Vagina (tissue), 2 donors: ENCODE data around the gene ZNF808. TPM values are rescaled to one million over a fixed set of nuclear protein-coding genes. Genes with fewer than 3 reads are reported as not detected.

Experiments used
- DNase-seq, 2 donors: peaks; one replicate each; pipeline ENCODE4 v3.0.0-alpha.2; 2017; ENCODE audit errors: extremely low spot score in 2 of 2
- H3K27ac ChIP-seq: fragments of 200-600 bp; sonication (generic); one replicate; pipeline ENCODE4 v1.5.1; 2019
- H3K27me3 ChIP-seq: fragments of 200-600 bp; sonication (generic); one replicate; pipeline ENCODE4 v1.5.1; 2019
- H3K36me3 ChIP-seq, 2 donors: fragments of 200-600 bp; sonication (generic); one replicate each; pipeline ENCODE4 v1.5.1; 2017 to 2019
- H3K4me1 ChIP-seq: fragments of 200-600 bp; sonication (generic); one replicate; pipeline ENCODE4 v1.5.1; 2019
- H3K4me3 ChIP-seq, 2 donors: fragments of 200-600 bp; sonication (generic); 1 replicate in 1 of 2; 2 replicates in 1 of 2; pipeline ENCODE4 v1.5.1; 2016 to 2019
- H3K9me3 ChIP-seq: fragments of 200-600 bp; sonication (generic); one replicate; pipeline ENCODE4 v1.5.1; 2019
- CTCF ChIP-seq, 3 experiments: fragments of 450-650 bp in 2 of 3; fragments of 200-600 bp in 1 of 3; sonication (generic) in 1 of 3; IDR thresholded peaks; one replicate each; pipeline ENCODE4 v1.5.1; 2017 to 2019; ENCODE audit warnings: antibody characterized with exemption in 3 of 3, mild to moderate bottlenecking in 2 of 3, moderate library complexity in 2 of 3
- POLR2A ChIP-seq, 2 donors: fragments of 450-650 bp; IDR thresholded peaks; one replicate each; pipeline ENCODE4 v1.6.1; 2017; ENCODE audit warnings: antibody characterized with exemption in 2 of 2, mild to moderate bottlenecking in 2 of 2, moderate library complexity in 2 of 2
- POLR2AphosphoS5 ChIP-seq, 2 donors: sonication (generic); formaldehyde crosslinking; IDR thresholded peaks; one replicate each; pipeline ENCODE4 v1.9.0; 2017; ENCODE audit warnings: antibody characterized with exemption in 2 of 2, mild to moderate bottlenecking in 2 of 2, low read depth in 1 of 2; ENCODE audit not compliant: insufficient read depth in 1 of 2
- intact Hi-C: fragments of 100-400 bp; cut with DNase I; formaldehyde crosslinking; loops from one replicate; pipeline ENCODE4 v1.15.1; 2023
- total RNA-seq: library from RNA; depleted of rRNA; stranded (reverse); fragments of >200 nt; gene quantifications from one replicate; pipeline ENCODE4 v1.2.3, GENCODE V29; 2016

The ZNF808 gene
- total RNA-seq, 1 donor from 2014 or later = 14.7 TPM

GRCh38 chr19:52520013-52520412, 7.5 kb upstream of the ZNF808 start:
- H3K9me3 ChIP-seq = no peaks in the 10 kb centered on the region
- H3K4me3 ChIP-seq = no peak overlapping the region
- DNase-seq = no peak
- H3K27ac ChIP-seq = no peak overlapping the region
- H3K4me1 ChIP-seq = no peaks in the 10 kb centered on the region
- no peak for TF ChIP-seq POLR2AphosphoS5 (IDR thresholded peaks at IDR 0.05; ENCODE audit: insufficient read depth in 1 of 2, low read depth in 1 of 2)
- no peak for TF ChIP-seq POLR2A (IDR thresholded peaks at IDR 0.05)
- no peak for TF ChIP-seq CTCF (IDR thresholded peaks at IDR 0.05)
- H3K27me3 ChIP-seq = no peaks in the 10 kb centered on the region
- intact Hi-C loops = no loop called here
- H3K36me3 ChIP-seq = no peaks in the 10 kb centered on the region

- Histone ChIP-seq H3K27ac (no peak overlapping the region), H3K4me3 (no peak overlapping the region), H3K36me3 (no peaks in the 10 kb centered on the region), H3K4me1 (no peaks in the 10 kb centered on the region), H3K9me3 (no peaks in the 10 kb centered on the region), H3K27me3 (no peaks in the 10 kb centered on the region)
- no peak for TF ChIP-seq POLR2AphosphoS5 (IDR thresholded peaks at IDR 0.05; ENCODE audit: insufficient read depth in 1 of 2, low read depth in 1 of 2)
- no peak for TF ChIP-seq POLR2A (IDR thresholded peaks at IDR 0.05)
- TF ChIP-seq CTCF (IDR thresholded peaks at IDR 0.05) = no peak
- intact Hi-C loops = no loop called here
- no peak for DNase-seq
These were observed 4.9 kb upstream of the ZNF808 start for GRCh38 chr19:52522551-52522950.

- H3K36me3 ChIP-seq = no peaks in the 10 kb centered on the region
- H3K4me1 ChIP-seq = peaks cover 11% of the 10 kb centered on the region
- no peak for TF ChIP-seq POLR2A (IDR thresholded peaks at IDR 0.05)
- no peak for TF ChIP-seq POLR2AphosphoS5 (IDR thresholded peaks at IDR 0.05; ENCODE audit: insufficient read depth in 1 of 2, low read depth in 1 of 2)
- TF ChIP-seq CTCF (IDR thresholded peaks at IDR 0.05) = no peak
- no peaks in the 10 kb centered on the region for H3K27me3 ChIP-seq
- H3K9me3 ChIP-seq = no peaks in the 10 kb centered on the region
- intact Hi-C loops = no loop called here
- DNase-seq = no peak
- H3K27ac ChIP-seq = no peak overlapping the region
- H3K4me3 ChIP-seq = no peak overlapping the region
These were observed 3.4 kb upstream of the ZNF808 start for GRCh38 chr19:52524086-52524485.

- Histone ChIP-seq H3K4me3 (peak overlapping the region; percentile 66 to 84), H3K27me3 (no peaks in the 10 kb centered on the region), H3K36me3 (no peaks in the 10 kb centered on the region), H3K9me3 (no peaks in the 10 kb centered on the region), H3K4me1 (peaks cover 13% of the 10 kb centered on the region), H3K27ac (peak overlapping the region; percentile 78)
- no peak for DNase-seq
- intact Hi-C loops = no loop called here
- TF ChIP-seq POLR2A (IDR thresholded peaks at IDR 0.05) (no peak), CTCF (IDR thresholded peaks at IDR 0.05) (no peak), POLR2AphosphoS5 (IDR thresholded peaks at IDR 0.05; ENCODE audit: insufficient read depth in 1 of 2, low read depth in 1 of 2) (no peak)
These were observed 486 bp downstream of the ZNF808 start for GRCh38 chr19:52527956-52528351.

GRCh38 chr19:52532480-52532879, 5.0 kb downstream of the ZNF808 start:
- Histone ChIP-seq H3K36me3 (no peaks in the 10 kb centered on the region), H3K27me3 (no peaks in the 10 kb centered on the region), H3K4me1 (peaks cover 17% of the 10 kb centered on the region), H3K27ac (no peak overlapping the region), H3K4me3 (no peak overlapping the region), H3K9me3 (no peaks in the 10 kb centered on the region)
- no peak for DNase-seq
- intact Hi-C loops = no loop called here
- no peak for TF ChIP-seq POLR2A (IDR thresholded peaks at IDR 0.05)
- no peak for TF ChIP-seq CTCF (IDR thresholded peaks at IDR 0.05)
- TF ChIP-seq POLR2AphosphoS5 (IDR thresholded peaks at IDR 0.05; ENCODE audit: insufficient read depth in 1 of 2, low read depth in 1 of 2) = no peak
